Measurements from ENCODE around the gene GPATCH4.

- TF ChIP-seq CTCF (IDR thresholded peaks at IDR 0.05) (no peak), POLR2A (IDR thresholded peaks at IDR 0.05) (no peak), EP300 (IDR thresholded peaks at IDR 0.05) (no peak), POLR2AphosphoS5 (IDR thresholded peaks at IDR 0.05) (no peak)
Observed at GRCh38 chr1:156559797-156560385, 41.4 kb downstream of the GPATCH4 start.

All from stomach (tissue), 4 donors.